ENCODE measurements around the gene CNNM3.

- TF ChIP-seq POLR2AphosphoS5 (IDR thresholded peaks at IDR 0.05) = no peak
- no peak for TF ChIP-seq CTCF (IDR thresholded peaks at IDR 0.05)
- no peak for TF ChIP-seq POLR2A (IDR thresholded peaks at IDR 0.05)
These were observed 44.3 kb downstream of the CNNM3 start for GRCh38 chr2:96860065-96861029.

Measured in suprapubic skin (tissue), 4 donors.